Measurements from ENCODE around the gene CAMTA1.

CAMTA1 gene

DNA sequence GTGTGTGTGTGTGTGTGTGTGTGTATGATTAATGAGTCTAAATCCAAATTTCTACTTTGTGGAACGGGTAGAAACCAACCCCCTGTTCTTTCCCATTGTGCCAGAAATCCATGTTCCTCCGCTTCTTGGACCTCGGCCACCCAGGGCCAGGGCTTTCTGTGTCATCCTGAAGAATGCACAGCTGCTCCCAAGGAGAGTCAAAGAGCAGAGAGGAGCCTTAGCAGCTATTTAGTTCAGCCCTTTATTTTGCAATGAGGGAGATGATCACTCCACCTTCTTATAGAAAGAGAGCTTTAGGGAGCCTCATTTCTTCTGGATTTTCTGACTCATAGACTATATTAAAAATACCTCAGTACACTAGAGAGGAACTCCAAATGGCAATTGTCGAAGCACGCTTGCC, 496.6 kb downstream of the CAMTA1 start:
- Histone ChIP-seq H3K36me3 (no peaks in the 10 kb centered on the region), H4K20me1 (no peaks in the 10 kb centered on the region), H3K9ac (no peak overlapping the region), H3K27me3 (no peaks in the 10 kb centered on the region), H3K4me2 (no peak overlapping the region), H3K4me3 (no peak overlapping the region), H3K4me1 (no peaks in the 10 kb centered on the region), H3K27ac (no peak overlapping the region), H3K9me3 (no peaks in the 10 kb centered on the region)
- no peak for TF ChIP-seq Cebpa-rat (IDR thresholded peaks at IDR 0.05)

DNA sequence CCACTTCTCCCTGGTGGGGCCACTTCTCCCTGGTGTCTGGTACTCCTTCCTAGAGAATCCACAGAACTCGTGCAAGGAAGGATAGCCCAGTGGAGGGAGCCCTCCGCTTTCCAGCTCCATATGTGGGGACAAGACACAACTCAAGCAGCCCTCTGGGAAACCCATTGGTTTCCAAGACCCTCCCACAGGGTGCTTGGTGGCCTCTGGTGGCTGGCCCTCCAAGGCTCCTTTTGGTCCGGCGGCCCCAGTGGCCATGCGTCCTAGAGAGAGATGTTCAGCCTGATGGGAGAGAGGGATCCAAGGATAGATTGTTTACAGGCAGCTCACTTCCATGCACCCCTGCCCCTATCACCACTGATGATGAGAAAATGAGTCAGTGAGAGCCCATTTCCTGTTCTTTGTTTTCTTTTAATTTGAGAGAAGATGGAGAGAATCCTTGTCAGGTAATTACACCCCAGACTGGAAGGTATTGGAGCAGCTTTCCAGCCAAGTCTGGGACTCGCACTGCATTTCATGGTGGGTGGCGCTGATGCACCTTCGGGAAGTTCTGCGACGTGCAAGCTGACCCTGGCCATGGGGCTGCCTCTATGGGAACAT, 499.7 kb downstream of the CAMTA1 start:
- no peak overlapping the region for H3K4me2 ChIP-seq
- no peaks in the 10 kb centered on the region for H3K9me3 ChIP-seq
- no peaks in the 10 kb centered on the region for H3K4me1 ChIP-seq
- no peak overlapping the region for H3K27ac ChIP-seq
- no peaks in the 10 kb centered on the region for H3K36me3 ChIP-seq
- TF ChIP-seq Cebpa-rat (IDR thresholded peaks at IDR 0.05), result no peak
- H3K27me3 ChIP-seq, result no peaks in the 10 kb centered on the region
- no peak overlapping the region for H3K4me3 ChIP-seq
- no peaks in the 10 kb centered on the region for H4K20me1 ChIP-seq
- no peak overlapping the region for H3K9ac ChIP-seq

DNA sequence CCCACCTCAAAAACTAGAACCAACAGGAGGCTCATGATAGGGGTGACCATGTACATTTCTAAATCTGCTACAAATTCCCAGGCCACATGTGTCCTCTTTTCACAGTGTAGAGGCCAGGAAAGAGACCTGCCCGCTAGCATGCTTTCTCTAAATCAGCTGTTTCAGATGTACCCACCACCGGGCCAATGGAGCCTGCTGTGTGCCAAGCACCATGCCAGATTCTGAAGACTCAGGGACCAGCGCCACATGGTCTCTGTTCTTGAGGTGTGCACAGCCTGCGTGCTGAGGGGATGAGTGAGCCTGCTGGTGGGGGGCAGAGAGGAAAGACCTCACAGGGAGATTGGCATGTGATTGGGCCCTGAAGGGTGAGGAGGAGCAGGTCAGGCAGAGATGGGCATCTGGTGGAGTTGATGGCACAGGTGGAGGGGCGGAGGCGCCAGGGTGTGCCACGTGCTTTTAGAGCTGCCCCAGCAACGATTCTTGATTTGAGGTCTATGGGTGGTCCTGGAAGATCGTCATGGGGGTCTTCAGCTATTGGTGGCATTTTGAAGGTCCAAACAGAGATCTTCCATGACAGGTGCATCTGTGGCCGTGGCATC, 500.7 kb downstream of the CAMTA1 start:
- no peak for TF ChIP-seq Cebpa-rat (IDR thresholded peaks at IDR 0.05)
- Histone ChIP-seq H3K4me1 (no peaks in the 10 kb centered on the region), H3K9ac (no peak overlapping the region), H3K4me2 (no peak overlapping the region), H4K20me1 (no peaks in the 10 kb centered on the region), H3K27me3 (no peaks in the 10 kb centered on the region), H3K9me3 (no peaks in the 10 kb centered on the region), H3K36me3 (no peaks in the 10 kb centered on the region), H3K27ac (no peak overlapping the region), H3K4me3 (no peak overlapping the region)

DNA sequence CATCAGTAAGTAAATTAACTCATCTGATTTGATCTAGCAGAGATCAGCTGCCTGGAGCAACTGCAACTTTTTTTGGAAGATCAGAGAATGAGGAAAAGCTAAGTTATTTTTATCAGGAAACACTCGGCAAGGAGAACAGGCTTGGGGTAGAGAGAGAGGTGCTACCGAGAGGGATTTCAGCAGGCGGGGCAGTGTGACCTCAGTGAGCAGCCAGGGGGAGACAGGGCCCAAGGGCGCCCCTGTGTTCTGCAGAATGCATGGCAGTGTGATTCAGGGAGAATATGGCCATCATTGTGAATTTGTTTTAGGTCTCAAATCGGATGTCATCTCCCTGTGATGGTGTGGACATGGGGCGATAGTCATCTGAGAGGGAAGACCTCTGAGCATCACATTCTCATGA, 501.8 kb downstream of the CAMTA1 start:
- Histone ChIP-seq H3K4me3 (no peak overlapping the region), H3K9ac (no peak overlapping the region), H3K9me3 (no peaks in the 10 kb centered on the region), H3K4me1 (peaks cover 8% of the 10 kb centered on the region), H3K27ac (no peak overlapping the region), H3K27me3 (no peaks in the 10 kb centered on the region), H3K36me3 (no peaks in the 10 kb centered on the region), H4K20me1 (no peaks in the 10 kb centered on the region), H3K4me2 (no peak overlapping the region)
- TF ChIP-seq Cebpa-rat (IDR thresholded peaks at IDR 0.05), result no peak

DNA sequence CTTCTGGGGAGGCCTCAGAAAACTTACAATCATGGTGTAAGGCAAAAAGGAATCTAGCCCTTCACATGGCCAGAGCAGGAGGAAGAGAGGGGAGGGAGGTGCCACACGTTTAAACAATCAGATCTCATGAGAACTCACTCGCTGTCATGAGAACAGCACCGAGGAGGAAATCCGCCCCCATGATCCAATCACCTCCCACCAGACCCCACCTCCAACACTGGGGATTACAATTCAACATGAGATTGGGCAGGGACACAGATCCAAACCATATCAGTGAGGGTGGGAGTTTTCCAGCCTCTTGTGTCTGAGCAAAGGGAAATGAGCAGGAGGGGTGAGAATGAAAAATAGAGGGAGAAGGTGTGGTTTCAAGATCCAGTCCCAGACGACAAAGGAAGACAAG, 503.7 kb downstream of the CAMTA1 start:
- Histone ChIP-seq H3K27me3 (no peaks in the 10 kb centered on the region), H3K4me3 (no peak overlapping the region), H3K36me3 (no peaks in the 10 kb centered on the region), H3K9ac (no peak overlapping the region), H3K9me3 (no peaks in the 10 kb centered on the region), H3K4me2 (no peak overlapping the region), H4K20me1 (no peaks in the 10 kb centered on the region), H3K27ac (no peak overlapping the region), H3K4me1 (peaks cover 17% of the 10 kb centered on the region)
- no peak for TF ChIP-seq Cebpa-rat (IDR thresholded peaks at IDR 0.05)

DNA sequence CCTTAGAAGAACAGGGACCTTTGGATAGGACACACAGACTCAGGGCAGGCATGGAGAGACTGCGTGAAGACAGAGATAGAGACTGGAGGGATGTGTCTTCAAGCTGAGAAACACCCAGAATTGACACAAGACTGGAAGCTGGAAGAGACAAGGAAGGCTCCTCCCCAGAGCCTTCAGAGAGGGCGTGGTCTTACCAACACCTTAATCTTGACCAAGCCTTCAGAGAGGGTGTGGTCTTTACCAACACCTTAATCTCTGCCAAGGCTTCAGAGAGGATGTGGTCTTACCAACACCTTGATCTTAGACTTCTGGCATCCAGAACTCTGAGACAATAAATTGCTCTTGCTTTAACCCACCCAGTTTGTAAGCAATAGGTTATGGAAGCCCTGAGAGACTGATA, 504.4 kb downstream of the CAMTA1 start:
- no peak overlapping the region for H3K4me2 ChIP-seq
- no peaks in the 10 kb centered on the region; the same call in 1 of the 2 replicates for H3K9me3 ChIP-seq
- no peak for TF ChIP-seq Cebpa-rat (IDR thresholded peaks at IDR 0.05)

DNA sequence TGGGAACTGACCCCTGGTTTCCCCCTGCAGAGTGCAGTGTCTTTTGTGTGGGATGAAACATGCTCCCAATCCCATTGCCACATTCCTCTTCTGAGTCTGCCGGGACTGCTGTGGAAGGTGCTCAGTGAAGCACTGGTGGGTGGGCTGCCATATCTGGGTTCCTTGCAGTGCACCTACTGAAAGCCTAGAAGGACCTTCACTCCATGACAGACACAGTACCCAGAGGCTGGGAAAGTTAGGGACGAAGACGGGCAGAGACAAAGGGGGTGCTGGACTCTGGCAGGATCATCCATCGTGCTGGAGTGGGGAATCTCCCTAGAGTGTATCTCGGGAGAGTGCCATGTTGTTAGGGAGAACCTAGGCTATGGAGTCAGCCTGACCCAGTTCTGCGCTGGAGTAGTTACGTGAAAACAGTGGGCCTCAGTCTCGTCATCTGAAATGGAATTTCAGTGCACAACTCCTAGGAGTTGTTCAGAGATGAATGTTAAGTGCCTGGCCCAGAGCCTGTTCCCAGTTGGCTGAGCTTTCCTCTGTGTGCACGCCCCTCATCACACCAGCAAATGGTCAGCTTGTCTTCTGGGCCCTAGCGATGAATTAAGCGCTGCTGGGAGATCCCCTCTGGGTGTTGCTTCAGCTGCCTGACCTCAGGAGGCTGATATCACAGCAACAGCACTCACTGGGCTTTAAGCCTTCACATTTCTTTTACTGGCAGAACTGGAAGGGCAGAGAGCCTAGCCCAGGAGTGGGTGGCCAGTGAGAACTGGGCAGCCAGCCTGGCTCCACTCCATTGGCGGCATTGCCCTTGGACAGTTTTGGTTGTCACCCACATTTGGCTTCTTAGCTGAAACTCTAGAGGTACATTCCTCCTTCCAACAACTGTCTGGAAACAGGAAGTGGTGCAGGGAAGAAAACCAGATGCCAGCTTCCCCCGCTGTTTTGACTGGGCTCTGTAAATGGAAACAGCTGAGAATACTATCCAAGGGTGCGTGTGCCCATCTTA, 506.0 kb downstream of the CAMTA1 start:
- H3K4me3 ChIP-seq, result no peak overlapping the region
- H3K9me3 ChIP-seq, result peaks cover 10% of the 10 kb centered on the region; the same call in 1 of the 2 replicates
- peaks cover 21% of the 10 kb centered on the region for H3K4me1 ChIP-seq
- no peaks in the 10 kb centered on the region for H3K27me3 ChIP-seq
- no peak for TF ChIP-seq Cebpa-rat (IDR thresholded peaks at IDR 0.05)
- no peak overlapping the region for H3K27ac ChIP-seq
- H3K4me2 ChIP-seq, result peak overlapping the region; percentile 36
- no peaks in the 10 kb centered on the region for H4K20me1 ChIP-seq
- H3K36me3 ChIP-seq, result no peaks in the 10 kb centered on the region
- no peak overlapping the region for H3K9ac ChIP-seq

More for the DNA sequence above, 504.4 kb downstream of the CAMTA1 start:
- Histone ChIP-seq H3K4me1 (peaks cover 21% of the 10 kb centered on the region), H4K20me1 (no peaks in the 10 kb centered on the region), H3K27me3 (no peaks in the 10 kb centered on the region), H3K36me3 (no peaks in the 10 kb centered on the region), H3K27ac (no peak overlapping the region), H3K9ac (no peak overlapping the region), H3K4me3 (no peak overlapping the region)

DNA sequence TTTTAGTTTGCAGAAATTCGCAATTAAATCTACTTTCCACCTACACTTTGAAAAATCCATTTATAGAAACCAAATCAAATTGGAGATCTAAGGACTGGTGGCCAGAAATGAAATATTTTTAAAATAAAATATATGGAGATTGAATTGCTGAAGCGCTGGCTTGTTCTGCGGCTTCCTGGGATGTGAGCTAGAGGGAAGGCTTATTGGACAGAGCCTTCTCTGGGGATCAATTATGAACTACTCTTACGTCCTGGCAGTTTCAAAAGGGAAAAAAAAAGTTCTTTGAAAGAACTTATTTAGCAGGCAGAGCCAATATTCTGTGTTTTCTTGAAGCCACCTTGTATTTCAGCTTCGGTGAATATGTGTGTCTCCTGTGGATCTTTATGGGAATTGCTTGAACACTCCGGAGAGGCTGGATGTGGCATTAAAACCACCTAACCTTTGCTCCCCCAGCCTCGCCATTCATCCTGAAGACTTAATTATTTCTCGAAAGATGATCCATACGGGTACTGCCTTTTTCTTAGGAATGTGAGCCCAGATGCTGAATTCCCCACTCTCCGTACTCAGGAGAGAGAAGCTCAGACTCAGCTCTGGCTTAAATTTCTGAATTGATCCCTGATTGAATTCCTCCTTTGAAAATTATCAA, 506.9 kb downstream of the CAMTA1 start:
- H3K9me3 ChIP-seq, result peaks cover 19% of the 10 kb centered on the region
- no peaks in the 10 kb centered on the region for H4K20me1 ChIP-seq
- no peak overlapping the region for H3K4me3 ChIP-seq
- H3K36me3 ChIP-seq, result no peaks in the 10 kb centered on the region
- H3K4me2 ChIP-seq, result no peak overlapping the region
- no peak overlapping the region for H3K9ac ChIP-seq
- TF ChIP-seq Cebpa-rat (IDR thresholded peaks at IDR 0.05), result no peak
- peaks cover 21% of the 10 kb centered on the region for H3K4me1 ChIP-seq
- no peak overlapping the region for H3K27ac ChIP-seq
- H3K27me3 ChIP-seq, result no peaks in the 10 kb centered on the region

DNA sequence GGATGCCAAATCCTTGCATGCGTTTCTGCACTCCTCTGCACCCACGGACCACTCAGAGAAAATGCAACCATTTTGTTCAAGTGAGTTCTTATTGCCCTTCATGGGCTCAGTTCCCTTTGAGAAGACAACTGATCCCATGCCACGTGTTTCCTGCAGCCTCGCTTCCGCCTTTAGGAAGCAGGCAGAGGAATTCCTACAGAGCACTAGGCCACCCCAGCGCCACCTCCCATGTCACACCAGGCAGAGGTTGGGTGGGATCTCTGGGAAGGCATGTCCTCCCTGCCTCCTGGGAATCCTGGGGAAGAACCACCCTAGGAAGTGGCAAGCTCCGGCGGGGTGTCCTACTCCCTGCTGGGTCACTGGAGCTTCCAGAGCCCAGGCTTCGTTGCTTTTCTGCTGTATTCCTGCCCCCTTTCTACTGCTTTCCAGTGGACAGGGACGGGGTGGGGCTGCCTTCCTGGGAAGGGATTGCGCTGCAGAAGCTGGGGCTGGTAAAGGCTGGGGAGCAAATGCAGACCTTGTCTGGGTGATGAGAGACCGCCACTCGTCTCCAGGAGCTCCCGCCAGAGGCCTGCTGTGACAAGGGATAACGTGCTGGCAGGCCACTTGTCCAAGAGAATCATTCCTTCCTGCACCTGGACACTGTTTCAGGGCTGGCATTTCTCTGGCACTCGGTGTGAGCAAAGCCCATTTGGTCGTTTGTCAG, 507.6 kb downstream of the CAMTA1 start:
- Histone ChIP-seq H3K9ac (no peak overlapping the region), H3K4me3 (no peak overlapping the region), H3K9me3 (peaks cover 22% of the 10 kb centered on the region), H3K27ac (no peak overlapping the region), H3K4me2 (no peak overlapping the region), H3K36me3 (no peaks in the 10 kb centered on the region), H3K27me3 (no peaks in the 10 kb centered on the region), H4K20me1 (no peaks in the 10 kb centered on the region), H3K4me1 (peaks cover 21% of the 10 kb centered on the region)
- no peak for TF ChIP-seq Cebpa-rat (IDR thresholded peaks at IDR 0.05)
